B cell (primary cell): ENCODE measurements around the gene TPP2. TPM values are rescaled to one million over a fixed set of nuclear protein-coding genes. Genes with fewer than 3 reads are reported as not detected.
A peak's percentile ranks its signal among the peaks of the same experiment; 100 is the strongest.

ENCODE experiments used
- ATAC-seq: fragments of 200-7000 bp; cut with Tn5 transposase; one replicate; pipeline ENCODE4 v1.10.0; 2021; ENCODE audit warnings: low read depth, mild to moderate bottlenecking, moderate number of reproducible peaks, moderate library complexity
- CTCF ChIA-PET: fragments of 350-600 bp; sonication (Branson Sonifier 250); formaldehyde crosslinking; loops from one replicate; lab custom pipeline; 2021; ENCODE audit warnings: antibody characterized with exemption, inconsistent platforms; lab: Charles Lee
- POLR2A ChIA-PET: fragments of 350-600 bp; sonication (Branson Sonifier 250); formaldehyde crosslinking; loops from one replicate; lab custom pipeline; 2021; ENCODE audit warnings: antibody characterized with exemption; lab: Charles Lee
- DNase-seq: peaks from one replicate; pipeline ENCODE4 v3.0.0; 2013
- H2AFZ ChIP-seq: 2 replicates; pipeline ENCODE4 v1.6.1; 2012; ENCODE audit warnings: mild to moderate bottlenecking, low read depth, low read length; ENCODE audit not compliant: insufficient read depth, poor library complexity, severe bottlenecking
- H3K27ac ChIP-seq, 2 donors: 1 replicate in 1 of 2; 2 replicates in 1 of 2; pipeline ENCODE4 v1.5.1; 2012 to 2013; ENCODE audit warnings: low read length in 2 of 2, mild to moderate bottlenecking in 2 of 2, moderate library complexity in 1 of 2
- H3K27me3 ChIP-seq, 4 experiments: fragments of 200-600 bp in 1 of 4; sonication (generic) in 1 of 4; replicated peaks in 1 of 4; 1 replicate in 2 of 4; 2 replicates in 2 of 4; pipeline versions ENCODE4 v1.6.1 to v1.7.0; 2013 to 2016; ENCODE audit warnings: low read length in 3 of 4, mild to moderate bottlenecking in 2 of 4, mixed read lengths in 1 of 4, moderate library complexity in 1 of 4; ENCODE audit not compliant: insufficient read depth in 4 of 4, control insufficient read depth in 3 of 4; ENCODE audit errors: control extremely low read depth in 1 of 4
- H3K36me3 ChIP-seq, 2 experiments: replicated peaks in 1 of 2; 1 replicate in 1 of 2; 2 replicates in 1 of 2; pipeline versions ENCODE4 v1.6.1 to v1.7.1; 2013; ENCODE audit warnings: low read length in 1 of 2; ENCODE audit not compliant: insufficient read depth in 2 of 2, control insufficient read depth in 1 of 2; ENCODE audit errors: control extremely low read depth in 1 of 2, extremely low read depth in 1 of 2
- H3K4me1 ChIP-seq, 2 donors: fragments of 200-600 bp in 1 of 2; sonication (generic) in 1 of 2; 1 replicate in 1 of 2; 2 replicates in 1 of 2; pipeline versions ENCODE4 v1.5.1 to v1.6.1; 2013 to 2017; ENCODE audit warnings: low read length in 2 of 2; ENCODE audit not compliant: control insufficient read depth in 2 of 2, insufficient read depth in 2 of 2
- H3K4me2 ChIP-seq: replicated peaks from 2 replicates; pipeline ENCODE3; 2012; ENCODE audit warnings: mild to moderate bottlenecking, low read depth, low read length; ENCODE audit not compliant: poor library complexity, severe bottlenecking
- H3K4me3 ChIP-seq, 5 experiments: fragments of 200-600 bp in 1 of 5; sonication (generic) in 1 of 5; 1 replicate in 3 of 5; 2 replicates in 2 of 5; pipeline versions ENCODE4 v1.5.1 to v1.7.0; 2011 to 2016; ENCODE audit warnings: low read length in 4 of 5, mild to moderate bottlenecking in 4 of 5, low read depth in 2 of 5, control low read depth in 1 of 5, moderate library complexity in 1 of 5; ENCODE audit not compliant: insufficient read depth in 1 of 5; ENCODE audit errors: control extremely low read depth in 1 of 5, extremely low read depth in 1 of 5
- H3K79me2 ChIP-seq: fragments of 200-600 bp; sonication (generic); one replicate; pipeline ENCODE4 v1.6.0; 2016; ENCODE audit warnings: low read length; ENCODE audit not compliant: control insufficient read depth, insufficient read depth
- H3K9ac ChIP-seq: fragments of 200-600 bp; sonication (generic); 2 replicates; pipeline ENCODE4 v1.6.1; 2017; ENCODE audit warnings: mild to moderate bottlenecking, low read length, moderate library complexity
- H3K9me3 ChIP-seq, 3 donors: one replicate each; pipeline versions ENCODE4 v1.6.1 to v1.7.1; 2013; ENCODE audit warnings: low read length in 2 of 3; ENCODE audit not compliant: control insufficient read depth in 2 of 3, insufficient read depth in 1 of 3; ENCODE audit errors: control extremely low read depth in 1 of 3
- H4K20me1 ChIP-seq: 2 replicates; pipeline ENCODE4 v1.6.0; 2012; ENCODE audit warnings: mild to moderate bottlenecking, low read length; ENCODE audit not compliant: insufficient read depth, control insufficient read depth, poor library complexity, severe bottlenecking
- H3K27ac Mint-ChIP-seq: one replicate; pipeline ENCODE4 v1.8.0; 2021; ENCODE audit warnings: mixed read lengths
- H3K27me3 Mint-ChIP-seq: one replicate; pipeline ENCODE4 v1.8.0; 2021; ENCODE audit warnings: mixed read lengths
- H3K4me1 Mint-ChIP-seq: one replicate; pipeline ENCODE4 v1.8.0; 2021; ENCODE audit warnings: mixed read lengths
- H3K4me3 Mint-ChIP-seq: one replicate; pipeline ENCODE4 v1.8.0; 2021; ENCODE audit warnings: mixed read lengths
- H3K9me3 Mint-ChIP-seq: one replicate; pipeline ENCODE4 v1.8.0; 2022; ENCODE audit warnings: mixed read lengths; ENCODE audit not compliant: insufficient read depth
- CTCF ChIP-seq: fragments of 200-600 bp; IDR thresholded peaks from one replicate; pipeline ENCODE4 v1.8.0; 2022; ENCODE audit warnings: antibody characterized with exemption, mild to moderate bottlenecking
- EZH2 ChIP-seq: IDR thresholded peaks from 2 replicates; pipeline ENCODE4 v1.6.1; 2012; ENCODE audit warnings: borderline replicate concordance, low read depth, mild to moderate bottlenecking, moderate library complexity, low read length; ENCODE audit not compliant: insufficient read depth, poor library complexity, severe bottlenecking
- WGBS: methylation state at CpG from one replicate; pipeline ENCODE4 v1.1.5; 2013; ENCODE audit warnings: missing lambda C conversion rate; ENCODE audit not compliant: insufficient coverage; 5-methylcytosine and 5-hydroxymethylcytosine counted together
- intact Hi-C: fragments of 100-400 bp; cut with micrococcal nuclease; formaldehyde crosslinking; loops from one replicate; pipeline ENCODE4 v1.10.0; 2022
- polyA plus RNA-seq: library from polyadenylated mRNA; depleted of rRNA; stranded (reverse); fragments of >200 nt; gene quantifications from 2 replicates; pipeline ENCODE4 v1.2.3, GENCODE V29; 2012
- total RNA-seq, 2 donors: library from RNA; stranded (reverse); fragments of 120-200 nt in 1 of 2; gene quantifications; 1 replicate in 1 of 2; 2 replicates in 1 of 2; pipeline versions ENCODE4 v1.2.3 to v1.2.4, GENCODE V29; 2013 to 2022

The TPP2 gene
- total and polyA plus RNA-seq, 2 donors (not counting 1 experiment from before 2014, with no cell fraction given) = 22.1 to 51.1 TPM

- no peak for ATAC-seq
- Histone ChIP-seq H3K9ac (no peak overlapping the region), H3K36me3 (no peaks in the 10 kb centered on the region), H3K4me2 (no peak overlapping the region), H3K9me3 (no peaks in the 10 kb centered on the region), H3K27ac (no peak overlapping the region), H3K27me3 (peaks cover 0 to 3% (median 0%) of the 10 kb centered on the region in 4 experiments), H2AFZ (no peak overlapping the region), H3K4me3 (no peak overlapping the region), H3K4me1 (no peaks in the 10 kb centered on the region), H3K79me2 (no peaks in the 10 kb centered on the region), H4K20me1 (no peaks in the 10 kb centered on the region)
- WGBS = 88% methylated on average over 5 of the region's 7 CpGs
- intact Hi-C loops = no loop called here
- no peak for DNase-seq
- Mint-ChIP-seq H3K9me3 (no peaks in the 10 kb centered on the region), H3K4me3 (no peak overlapping the region), H3K27me3 (peaks cover 11% of the 10 kb centered on the region), H3K4me1 (no peaks in the 10 kb centered on the region), H3K27ac (no peak overlapping the region)
- TF ChIP-seq CTCF (no peak), EZH2 (no peak)
- ChIA-PET POLR2A (no interaction called here), CTCF (no interaction called here)
Measured at GRCh38 chr13:102550507-102550906, 46.3 kb upstream of the TPP2 start.

DNA sequence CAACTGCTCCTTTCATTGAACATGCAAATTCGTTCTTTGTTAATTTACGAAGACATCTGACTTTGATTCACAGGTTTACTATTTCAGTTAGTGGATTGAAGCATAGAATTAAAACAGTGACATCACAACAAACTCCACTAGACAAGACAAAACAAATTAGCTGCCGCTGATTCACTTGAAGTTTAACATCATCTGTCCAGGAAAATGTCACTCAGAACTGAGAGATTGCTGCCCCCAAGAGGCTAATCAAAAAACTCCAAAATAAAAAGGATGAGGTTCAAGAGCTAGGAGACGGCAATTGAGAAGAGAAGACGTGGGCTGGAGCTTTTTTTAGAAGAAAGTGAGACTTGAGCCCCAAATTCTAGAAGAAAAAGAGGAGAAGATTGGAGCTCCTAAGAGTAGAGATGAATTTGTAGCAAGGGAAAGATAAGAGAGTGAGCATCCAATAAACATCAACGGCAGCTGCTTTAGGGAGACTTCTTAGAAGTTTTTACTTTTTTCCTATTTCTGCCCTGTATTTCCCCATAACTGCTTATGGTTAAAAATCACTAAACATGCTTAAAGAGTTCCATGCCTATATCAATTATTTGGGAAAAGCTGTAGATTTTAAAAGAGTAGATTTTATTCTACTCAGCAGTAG, 40.8 kb upstream of the TPP2 start:
- Histone ChIP-seq H3K27ac (no peak overlapping the region), H3K9ac (no peak overlapping the region), H3K4me3 (no peak overlapping the region), H3K4me1 (no peaks in the 10 kb centered on the region), H3K4me2 (no peak overlapping the region), H2AFZ (peak overlapping the region; percentile 34), H3K9me3 (no peaks in the 10 kb centered on the region), H3K36me3 (no peaks in the 10 kb centered on the region), H3K79me2 (no peaks in the 10 kb centered on the region), H3K27me3 (peaks cover 0 to 3% (median 0%) of the 10 kb centered on the region in 4 experiments), H4K20me1 (no peaks in the 10 kb centered on the region)
- Mint-ChIP-seq H3K27ac (no peak overlapping the region), H3K4me3 (no peak overlapping the region), H3K27me3 (peaks cover 10% of the 10 kb centered on the region), H3K9me3 (no peaks in the 10 kb centered on the region), H3K4me1 (no peaks in the 10 kb centered on the region)
- ChIA-PET POLR2A (no interaction called here), CTCF (interaction anchor here (0.6 to 6.2 kb wide), 6 partner anchors 8 to 1411 kb away, joined by 3 to 37 read pairs (median 8); no protein-coding TSS in a partner anchor)
- 0% methylated on average over 2 of the region's 6 CpGs for WGBS
- TF ChIP-seq CTCF (peak; percentile 51), EZH2 (no peak)
- no peak for ATAC-seq
- intact Hi-C loops = loop anchor here (5.0 kb wide), 1 partner anchor 414 kb away; no protein-coding TSS in a partner anchor
- peak; percentile 27 for DNase-seq
